NCI-H146 (cell line): ENCODE results near the gene ZIC4.

Source experiments
- DNase-seq: peaks from one replicate; lab custom pipeline; 2025; lab: John Stamatoyannopoulos, UW

ZIC4 gene

DNA sequence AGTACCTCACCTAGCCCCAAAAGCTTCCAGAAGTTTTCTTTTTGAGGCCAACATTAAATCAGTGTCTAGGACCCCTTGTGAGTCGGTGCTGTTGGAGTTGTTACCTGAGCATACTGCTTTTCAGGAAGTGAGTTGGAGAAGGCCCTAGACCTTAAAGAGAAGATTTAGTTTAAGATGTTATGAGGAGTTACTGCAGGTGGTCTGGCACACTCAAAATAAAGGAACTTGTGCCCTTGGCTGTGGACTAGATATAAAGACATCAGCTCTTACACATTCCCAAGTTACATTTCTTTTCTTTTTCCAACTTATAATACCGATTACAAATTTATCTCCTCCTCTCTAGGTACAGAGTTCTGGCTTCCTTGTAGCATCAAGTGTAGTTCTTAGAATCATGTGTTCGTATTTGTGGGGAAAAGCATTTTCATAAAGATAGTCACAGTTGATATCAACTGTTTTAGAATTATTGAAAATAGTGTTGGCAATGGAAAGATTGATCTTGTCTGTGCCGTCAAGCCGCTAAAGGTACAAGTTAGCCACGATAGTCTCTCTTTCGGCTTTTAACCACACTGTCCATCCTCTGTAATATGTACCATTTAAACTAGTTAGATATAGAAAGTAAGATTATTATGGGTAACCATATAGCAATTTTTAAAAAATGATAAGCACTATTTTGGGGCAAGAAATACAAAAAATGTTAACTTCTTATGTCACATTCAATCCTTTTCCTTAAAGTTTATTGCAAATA lies 11.4 kb upstream of the ZIC4 start:
- no peak for DNase-seq

DNA sequence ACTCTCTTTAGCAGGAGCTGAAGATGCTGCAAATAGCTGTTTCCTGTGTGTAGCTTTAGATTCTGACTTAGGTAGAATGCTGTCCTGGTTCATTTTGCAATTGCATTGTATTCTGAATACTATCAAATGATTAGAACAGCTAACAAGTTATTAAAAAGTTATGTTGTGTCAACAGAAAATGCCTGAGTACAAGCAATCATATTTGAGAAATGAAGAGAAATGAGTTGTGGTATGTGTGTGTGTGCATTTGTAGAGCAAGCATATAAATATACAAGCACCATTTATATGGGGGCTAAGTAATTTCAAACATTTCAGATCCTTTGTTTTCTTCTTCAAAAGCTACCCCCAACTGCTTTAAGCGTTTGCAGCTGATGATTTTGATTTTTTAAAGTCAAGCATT lies 10.6 kb upstream of the ZIC4 start:
- DNase-seq, result no peak

DNA sequence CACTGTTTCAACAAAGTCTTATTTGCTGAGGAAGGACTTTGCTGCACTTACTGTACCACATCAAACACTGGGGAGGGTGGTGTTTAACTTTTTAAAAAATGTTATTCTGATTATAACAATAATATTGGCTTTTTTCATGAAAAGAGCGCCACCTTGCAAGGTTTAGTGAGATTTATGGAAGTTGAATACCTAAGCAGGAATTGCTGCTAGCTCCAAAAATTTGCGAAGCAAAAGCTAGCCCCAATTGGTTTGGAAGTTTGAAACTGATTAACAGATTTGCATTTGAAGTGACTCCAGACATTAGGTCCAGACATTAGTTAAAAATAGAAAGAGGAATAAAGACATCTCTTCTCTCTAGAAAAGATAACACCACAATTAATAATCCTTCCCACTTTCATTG lies 9.5 kb upstream of the ZIC4 start:
- no peak for DNase-seq

DNA sequence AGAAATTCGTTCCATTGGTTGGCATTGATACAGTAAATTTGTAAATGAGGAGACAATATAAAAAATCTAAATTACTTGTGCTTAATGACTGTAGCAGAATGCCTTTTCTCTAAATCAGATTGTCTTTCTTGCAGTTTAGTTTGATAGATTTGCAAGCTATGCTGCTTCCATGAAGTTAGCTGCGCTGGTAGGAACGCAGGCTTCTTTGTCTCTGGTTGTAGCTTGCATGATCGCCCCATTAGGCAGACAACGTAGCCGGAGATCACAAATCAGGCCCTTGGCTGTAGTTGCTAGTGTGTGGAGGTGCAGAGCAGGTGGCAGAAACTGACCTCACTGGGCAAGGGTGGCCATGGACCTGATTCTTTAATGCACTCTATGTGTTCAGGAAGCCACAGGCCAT lies 8.9 kb upstream of the ZIC4 start:
- DNase-seq, result no peak

DNA sequence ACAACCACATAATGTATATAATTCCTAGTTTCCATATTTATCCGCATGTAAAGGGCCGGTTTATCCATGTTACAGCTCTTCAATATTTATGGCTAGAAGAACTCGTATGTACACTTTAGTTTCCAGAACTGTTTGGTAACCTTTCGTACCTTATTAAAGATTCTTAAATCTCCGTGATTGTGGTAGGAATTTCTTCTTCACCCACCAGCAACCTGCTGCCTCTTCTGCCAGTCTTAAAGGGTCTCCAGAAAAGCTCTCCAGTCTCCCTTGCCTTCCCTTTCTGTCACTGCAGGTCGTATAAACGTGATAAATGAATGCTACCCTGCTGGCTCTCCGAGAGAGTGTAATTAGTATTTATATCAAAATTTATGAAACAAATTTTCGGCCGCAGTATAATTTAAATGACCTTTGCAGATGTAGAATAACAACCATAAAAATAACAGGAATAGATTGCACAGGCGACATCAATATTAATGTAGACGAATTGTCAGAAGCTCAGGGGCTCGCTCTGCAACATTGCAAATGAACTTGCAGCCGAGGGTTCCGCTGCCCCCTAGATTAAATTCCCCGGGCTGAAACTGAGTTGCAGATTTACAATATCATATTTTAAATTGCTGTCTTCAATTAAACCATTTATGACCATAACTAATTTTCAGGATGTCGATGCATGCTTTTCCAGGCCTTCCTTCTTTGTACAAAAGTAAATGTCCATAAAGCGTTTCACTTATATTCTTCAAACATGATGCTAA lies 8.2 kb upstream of the ZIC4 start:
- DNase-seq, result no peak

DNA sequence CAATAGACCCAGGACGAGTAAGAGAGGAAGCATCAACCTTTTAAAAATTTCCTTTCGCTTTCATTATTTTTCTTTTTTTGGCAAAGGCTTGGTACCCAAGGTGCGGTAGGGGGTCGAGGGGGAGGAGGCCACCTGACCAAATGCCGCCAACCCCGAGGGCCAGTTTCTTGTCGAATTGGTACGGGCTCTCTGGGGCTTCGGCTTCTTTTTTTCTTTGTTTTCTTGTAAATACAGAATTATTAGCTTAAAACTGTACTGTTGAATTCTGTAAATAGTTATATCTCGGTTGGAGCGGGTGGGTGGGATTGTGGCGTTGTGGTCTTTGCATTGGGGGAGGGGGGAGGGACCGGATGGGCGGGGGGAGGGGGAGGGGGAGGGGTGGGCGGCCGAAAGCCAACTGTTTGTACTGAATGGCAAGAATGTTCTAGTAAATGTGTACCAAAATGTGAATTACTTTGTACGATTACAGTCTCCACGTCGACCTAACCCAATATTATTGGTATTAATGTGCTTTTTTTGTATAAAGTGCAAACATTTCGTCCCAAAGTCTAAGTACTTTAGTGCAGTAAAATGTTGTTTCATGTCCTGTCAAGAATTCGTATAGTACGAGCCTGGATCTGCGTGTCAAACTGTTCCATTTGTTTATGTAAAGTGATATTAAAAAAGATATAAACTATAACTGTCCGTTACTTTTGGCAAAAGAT lies 7.5 kb upstream of the ZIC4 start:
- no peak for DNase-seq

DNA sequence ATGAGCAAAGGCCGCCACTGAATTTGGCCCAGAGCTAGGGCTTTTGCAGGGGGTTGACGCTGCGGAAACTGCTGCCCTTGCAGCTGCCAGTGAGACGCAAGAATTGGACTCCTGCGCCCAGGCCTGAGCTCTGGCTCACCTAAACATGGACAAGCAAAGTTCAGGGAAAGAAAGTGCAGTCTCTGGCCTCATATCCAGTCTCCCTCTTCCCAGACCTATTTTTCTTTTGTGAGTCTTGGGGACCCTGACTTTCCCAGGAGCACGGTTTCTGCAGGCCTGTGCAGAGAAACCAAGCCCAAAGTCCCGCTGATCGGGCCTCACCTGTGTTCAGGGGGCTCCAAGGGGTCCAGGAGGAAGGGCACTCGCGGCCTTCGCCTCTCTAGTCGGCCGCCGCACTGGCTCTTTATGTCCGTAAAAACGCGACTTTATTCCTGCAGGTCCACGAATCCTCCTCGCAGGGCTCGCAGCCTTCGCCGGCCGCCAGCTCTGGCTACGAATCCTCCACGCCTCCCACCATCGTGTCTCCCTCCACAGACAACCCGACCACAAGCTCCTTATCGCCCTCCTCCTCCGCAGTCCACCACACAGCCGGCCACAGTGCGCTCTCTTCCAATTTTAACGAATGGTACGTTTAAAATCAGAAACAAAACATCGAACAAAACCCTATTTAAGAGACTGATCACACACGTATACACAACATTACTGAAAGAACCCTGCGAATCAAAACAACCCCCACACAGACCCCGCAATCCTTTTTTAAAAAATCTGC lies 6.8 kb upstream of the ZIC4 start:
- DNase-seq, result no peak

DNA sequence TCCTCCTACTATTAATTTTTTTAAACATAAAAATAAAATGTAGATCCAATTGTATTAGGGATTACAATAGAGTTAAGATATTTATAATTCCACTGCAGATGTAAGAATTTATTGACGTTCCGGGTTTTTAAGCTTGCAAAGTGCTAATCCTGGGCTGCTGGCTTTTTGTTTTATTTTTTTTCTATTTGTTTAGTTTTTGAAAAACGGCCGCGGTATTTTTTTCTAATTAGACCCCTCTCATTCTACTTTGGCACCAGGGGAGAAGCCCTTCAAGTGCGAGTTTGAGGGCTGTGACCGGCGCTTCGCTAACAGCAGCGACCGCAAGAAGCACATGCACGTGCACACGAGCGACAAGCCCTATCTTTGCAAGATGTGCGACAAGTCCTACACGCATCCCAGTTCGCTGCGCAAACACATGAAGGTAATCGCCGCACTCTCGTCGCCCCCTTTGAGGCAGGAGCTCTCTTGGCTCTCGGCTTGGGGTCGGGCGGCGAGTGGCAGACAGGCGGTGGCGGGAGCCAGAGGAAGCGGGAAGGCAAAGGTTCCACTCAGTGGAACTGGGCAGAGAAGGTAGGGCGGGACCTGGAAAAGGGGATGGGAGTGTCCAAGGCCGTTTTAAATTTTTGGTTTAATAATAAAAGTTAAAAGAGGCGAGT lies 6.0 kb upstream of the ZIC4 start:
- DNase-seq, result no peak

DNA sequence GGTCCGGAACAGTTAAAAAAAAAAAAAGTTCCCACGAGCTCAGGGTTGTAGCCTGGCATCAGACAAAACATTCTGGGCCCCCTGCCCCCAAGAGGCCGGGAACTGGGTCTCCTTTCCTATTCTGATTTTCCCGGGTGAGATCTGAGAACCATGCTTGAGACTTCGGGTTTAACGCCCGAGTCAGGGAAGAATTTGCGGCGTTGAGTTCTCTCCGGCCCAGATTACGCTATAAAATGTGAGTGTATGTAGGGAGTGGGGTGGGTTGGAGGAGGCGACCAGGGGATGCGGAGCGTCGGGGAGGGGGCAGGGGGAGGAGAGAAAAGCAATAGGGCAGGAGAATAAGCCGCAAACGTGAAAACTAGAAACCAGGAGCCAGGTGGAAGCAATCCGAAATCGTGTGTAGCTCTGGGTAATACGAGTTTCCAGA lies 5.5 kb upstream of the ZIC4 start:
- DNase-seq, result no peak

DNA sequence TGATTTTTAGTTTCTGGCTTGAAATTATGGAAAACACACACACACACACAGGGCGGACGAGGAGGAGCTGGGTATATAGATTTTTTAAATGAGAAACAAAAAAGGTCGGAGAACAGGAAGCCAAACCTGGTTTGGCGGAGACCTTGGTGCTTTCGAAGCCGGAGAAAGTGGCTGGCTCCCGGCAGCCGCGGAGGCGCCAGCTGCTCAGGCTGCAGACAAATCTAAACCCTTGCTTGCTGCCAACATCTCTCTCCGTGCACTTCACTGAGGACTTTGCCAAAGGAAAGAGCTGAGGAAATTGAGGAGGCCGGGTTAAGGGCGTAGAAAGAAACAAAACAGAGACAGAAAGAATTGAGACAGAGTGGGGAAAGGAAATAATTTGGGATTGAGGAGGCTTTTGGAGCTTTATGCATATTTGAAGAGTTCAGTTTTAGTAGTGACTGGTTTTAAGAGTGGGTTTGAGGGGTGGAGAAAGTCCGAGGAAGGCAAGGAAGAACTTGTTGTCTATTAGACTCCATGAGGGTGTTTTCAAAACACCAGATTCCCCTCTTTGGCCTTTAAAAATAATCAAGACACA lies 5.0 kb upstream of the ZIC4 start:
- no peak for DNase-seq

DNA sequence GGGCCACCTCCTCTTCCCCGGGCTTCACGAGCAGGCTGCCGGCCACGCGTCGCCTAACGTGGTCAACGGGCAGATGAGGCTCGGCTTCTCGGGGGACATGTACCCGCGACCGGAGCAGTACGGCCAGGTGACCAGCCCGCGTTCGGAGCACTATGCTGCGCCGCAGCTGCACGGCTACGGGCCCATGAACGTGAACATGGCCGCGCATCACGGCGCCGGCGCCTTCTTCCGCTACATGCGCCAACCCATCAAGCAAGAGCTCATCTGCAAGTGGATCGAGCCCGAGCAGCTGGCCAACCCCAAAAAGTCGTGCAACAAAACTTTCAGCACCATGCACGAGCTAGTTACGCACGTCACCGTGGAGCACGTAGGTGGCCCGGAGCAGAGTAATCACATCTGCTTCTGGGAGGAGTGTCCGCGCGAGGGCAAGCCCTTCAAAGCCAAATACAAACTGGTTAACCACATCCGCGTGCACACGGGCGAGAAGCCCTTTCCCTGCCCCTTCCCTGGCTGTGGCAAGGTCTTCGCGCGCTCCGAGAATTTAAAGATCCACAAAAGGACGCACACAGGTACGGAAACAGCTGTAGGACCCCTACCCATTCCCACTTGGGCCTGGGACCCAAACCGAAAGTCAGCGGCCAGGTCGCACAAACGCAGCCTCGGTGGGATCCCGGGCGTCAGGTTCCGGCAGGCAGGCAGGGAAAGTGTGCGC lies 4.3 kb upstream of the ZIC4 start:
- no peak for DNase-seq

DNA sequence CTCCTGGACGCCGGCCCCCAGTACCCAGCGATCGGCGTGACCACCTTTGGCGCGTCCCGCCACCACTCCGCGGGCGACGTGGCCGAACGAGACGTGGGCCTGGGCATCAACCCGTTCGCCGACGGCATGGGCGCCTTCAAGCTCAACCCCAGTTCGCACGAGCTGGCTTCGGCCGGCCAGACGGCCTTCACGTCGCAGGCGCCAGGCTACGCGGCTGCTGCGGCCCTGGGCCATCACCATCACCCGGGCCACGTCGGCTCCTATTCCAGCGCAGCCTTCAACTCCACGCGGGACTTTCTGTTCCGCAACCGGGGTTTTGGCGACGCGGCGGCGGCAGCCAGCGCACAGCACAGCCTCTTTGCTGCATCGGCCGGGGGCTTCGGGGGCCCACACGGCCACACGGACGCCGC lies 3.8 kb upstream of the ZIC4 start:
- DNase-seq, result no peak

DNA sequence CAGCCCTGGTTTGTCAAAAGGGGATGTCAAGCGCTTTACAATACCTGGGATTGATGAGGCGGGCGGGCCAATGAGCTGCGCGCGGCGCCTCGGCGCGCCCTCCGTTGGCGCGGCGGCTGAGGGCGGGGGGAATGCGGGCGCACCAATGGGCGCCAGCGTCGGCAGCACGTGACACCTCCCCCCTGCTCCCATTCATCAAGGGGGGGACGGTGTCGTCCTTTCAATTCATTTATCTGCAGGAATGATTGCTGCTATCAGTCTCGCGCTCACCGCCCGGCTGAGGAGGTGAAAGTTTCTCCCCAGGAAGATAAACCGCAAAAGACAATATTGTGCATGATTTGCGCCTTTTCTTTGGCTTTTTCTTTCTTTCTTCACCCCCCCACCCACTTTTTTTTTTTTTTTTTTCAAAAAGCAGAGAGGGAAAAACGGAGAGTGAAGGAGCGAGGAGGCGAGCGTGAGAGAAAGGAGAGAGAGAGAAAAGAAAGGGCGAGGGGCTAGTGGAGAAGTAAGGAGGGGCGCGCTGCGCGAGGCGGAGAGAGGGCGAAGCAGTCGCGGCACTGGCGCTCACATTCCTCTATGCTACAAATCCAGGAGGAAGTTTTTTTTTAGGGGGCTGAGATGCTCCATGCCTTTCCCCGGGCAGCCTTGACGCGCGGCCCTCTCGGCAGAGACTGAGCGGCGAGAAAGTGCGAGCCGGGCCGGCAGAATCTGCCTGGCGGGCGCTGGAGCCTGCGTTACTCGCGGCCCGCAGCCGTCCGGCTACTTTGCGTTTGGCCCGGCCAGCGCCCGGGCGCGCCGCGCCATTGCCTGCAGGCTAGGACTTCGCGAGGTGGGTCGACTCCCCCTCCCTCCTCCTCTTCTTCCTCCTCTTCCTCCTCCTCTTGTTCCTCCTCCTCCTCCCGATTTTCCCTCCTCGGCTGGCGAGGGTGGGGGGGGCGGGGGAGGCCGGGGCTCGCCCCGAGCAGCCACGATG lies 3.1 kb upstream of the ZIC4 start, which contains the start of gene ZIC1:
TSS of gene ZIC1 (plus strand) at position 223 of the 973 bp plus-strand sequence. CDS start at position 971, 748 bp downstream.
- no peak for DNase-seq

DNA sequence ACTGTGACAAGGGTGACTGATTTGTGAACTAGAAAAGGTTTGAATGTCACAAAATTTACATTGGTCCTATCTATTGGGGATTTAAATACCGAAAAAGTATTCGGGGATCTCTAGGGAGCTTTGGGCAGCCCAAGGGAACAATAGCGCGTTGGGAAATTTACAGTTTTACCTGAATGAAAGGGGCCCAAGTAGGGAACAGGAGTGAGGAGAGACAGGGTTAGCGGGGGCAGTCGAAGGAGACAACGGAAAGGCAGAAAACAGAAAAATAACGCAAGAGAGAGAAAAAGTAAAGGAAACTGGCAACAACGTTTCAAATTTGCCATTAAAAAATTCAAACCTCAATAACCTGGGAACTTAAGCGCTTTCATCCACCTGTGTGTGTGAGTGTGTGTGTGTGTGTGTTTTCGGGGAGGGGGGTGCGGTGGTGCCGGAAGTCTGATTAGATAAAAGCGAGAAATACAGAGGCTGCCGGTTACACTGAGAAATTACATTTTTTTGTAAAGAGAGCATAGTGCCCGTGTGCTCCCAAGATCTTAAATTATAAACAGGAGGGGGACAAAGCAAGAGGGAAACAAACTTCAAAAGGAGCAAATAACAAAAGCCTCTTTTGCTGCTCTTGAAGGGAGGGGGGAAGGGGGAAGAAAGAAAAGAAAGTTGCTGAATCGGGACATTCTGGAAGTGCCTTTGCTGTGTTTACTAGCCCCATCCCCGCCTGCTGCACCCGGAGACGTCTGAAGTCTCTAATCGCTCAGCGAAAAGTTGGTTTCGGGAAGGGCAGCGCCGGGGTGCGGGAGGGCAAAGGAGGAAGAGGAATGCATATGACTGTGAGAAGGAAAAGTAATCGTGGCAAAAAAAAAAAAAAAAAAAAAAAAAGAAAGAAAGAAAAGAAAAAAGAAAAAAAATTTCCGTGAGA lies 2.1 kb upstream of the ZIC4 start:
- no peak for DNase-seq

DNA sequence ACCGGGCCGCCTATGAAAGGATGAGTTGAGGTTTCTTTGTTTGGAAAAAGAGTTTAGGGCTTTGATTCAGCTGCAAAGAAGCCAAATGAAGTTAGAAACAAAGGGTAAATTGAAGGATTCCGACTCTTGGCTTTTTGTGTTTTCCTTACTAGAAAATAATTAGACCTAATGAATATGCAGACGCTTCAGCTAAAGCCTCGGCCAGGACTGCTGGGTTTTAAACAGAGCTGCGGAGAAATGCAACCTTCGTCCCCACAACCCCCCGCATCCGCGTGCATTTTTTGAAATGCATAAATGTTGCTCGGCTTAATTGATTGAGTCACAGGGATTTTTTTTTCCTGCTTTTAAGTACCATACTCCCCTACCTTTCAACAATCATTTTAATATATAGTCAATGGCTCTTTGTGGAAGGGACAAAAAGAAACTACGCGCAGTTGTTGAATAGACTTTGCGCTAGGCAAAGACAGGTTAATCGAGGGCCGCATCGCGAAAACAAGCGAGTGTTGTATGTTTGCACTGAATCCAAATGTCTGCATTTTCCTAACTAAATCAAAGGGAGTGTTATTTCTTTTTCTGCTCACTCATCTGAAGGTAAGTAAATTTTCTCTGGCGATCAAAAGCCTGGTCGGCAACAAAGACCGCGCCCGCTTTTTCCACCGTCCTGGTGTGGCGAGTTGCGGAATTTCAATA lies 1.3 kb upstream of the ZIC4 start:
- DNase-seq, result no peak

DNA sequence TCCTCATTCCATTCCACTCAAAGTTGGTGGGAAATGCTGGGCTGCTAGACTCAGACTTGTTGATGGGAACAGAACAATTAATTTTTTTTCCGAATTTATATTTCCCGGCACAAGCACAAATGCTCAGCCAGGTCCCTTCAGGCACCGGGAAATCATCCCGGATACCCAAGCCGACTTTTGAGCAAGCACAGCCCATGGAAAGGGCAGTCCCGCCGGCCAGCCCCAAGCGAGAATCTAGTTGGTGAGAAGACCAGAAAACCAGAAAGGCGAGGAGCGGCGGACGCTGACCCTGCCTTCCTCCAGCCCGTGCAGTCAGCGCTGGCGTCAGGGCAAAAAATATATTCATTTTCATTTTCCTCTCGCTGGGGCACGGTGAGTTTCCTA lies 763 bp upstream of the ZIC4 start:
- DNase-seq, result no peak

DNA sequence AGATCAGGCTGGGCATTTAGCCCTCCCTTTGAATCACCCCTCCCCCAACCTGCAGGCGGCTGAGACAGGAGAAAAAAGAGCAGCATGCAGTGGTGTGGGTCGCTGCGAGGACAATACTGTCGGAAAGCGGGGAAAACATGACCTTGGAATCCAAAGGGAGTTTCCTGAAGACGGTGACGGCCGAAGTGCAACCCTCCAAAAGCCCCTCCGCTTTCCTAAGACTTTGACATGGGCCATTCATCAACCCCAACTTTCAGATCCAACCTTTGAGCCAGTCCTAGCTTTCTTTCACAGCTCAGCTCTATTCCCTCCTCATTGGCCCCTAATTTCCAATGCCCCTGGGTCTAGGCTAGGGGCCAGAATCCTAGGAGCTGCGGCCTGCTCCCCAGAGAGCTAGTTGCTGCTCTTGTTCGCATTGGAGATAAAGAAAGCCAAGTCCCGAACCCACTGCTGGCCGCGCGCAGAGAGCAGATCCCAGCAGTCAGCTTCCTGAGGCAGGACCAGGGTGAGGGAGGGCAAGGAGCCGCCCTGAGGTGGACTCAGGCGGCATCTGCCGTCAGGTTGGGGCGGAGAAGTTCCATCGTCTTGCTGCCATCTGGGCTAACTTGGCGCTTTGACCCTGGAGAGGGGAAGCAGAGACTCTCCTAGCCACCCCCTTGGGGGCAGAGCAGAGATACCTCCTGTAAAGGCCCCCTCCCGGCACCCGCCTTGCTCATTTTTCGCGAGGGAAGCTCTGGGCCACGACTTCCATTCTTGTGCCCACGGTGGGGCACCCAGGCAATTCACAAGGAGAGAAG lies 914 bp downstream of the ZIC4 start:
- DNase-seq, result no peak
